SK-N-SH treated with all-trans-retinoic acid at 6 μM for 48 hours (cell line): ENCODE data around the gene IFI6.

Source experiments
- ATAC-seq: fragments of 200-7000 bp; cut with Tn5 transposase; 3 replicates; pipeline ENCODE4 v1.9.1; 2020; ENCODE audit warnings: mild to moderate bottlenecking, moderate library complexity
- BACH2 ChIP-seq: fragments of 250-450 bp; sonication (Bioruptor Pico); IDR thresholded peaks from 2 replicates; pipeline ENCODE4 v1.9.0; 2021; ENCODE audit warnings: mild to moderate bottlenecking, borderline replicate concordance
- CREB5 ChIP-seq: fragments of 250-450 bp; sonication (Bioruptor Pico); IDR thresholded peaks from 2 replicates; pipeline ENCODE4 v1.5.1; 2020; ENCODE audit warnings: low read depth, mild to moderate bottlenecking, moderate library complexity
- CSDC2 ChIP-seq: fragments of 250-450 bp; sonication (Bioruptor Pico); IDR thresholded peaks from 2 replicates; pipeline ENCODE4 v1.5.0; 2020; ENCODE audit warnings: mild to moderate bottlenecking, moderate library complexity
- CSRNP3 ChIP-seq: fragments of 250-450 bp; sonication (Bioruptor Pico); IDR thresholded peaks from 2 replicates; pipeline ENCODE4 v1.5.1; 2021; ENCODE audit warnings: mild to moderate bottlenecking, moderate library complexity
- ESRRG ChIP-seq: fragments of 250-450 bp; sonication (Bioruptor Pico); IDR thresholded peaks from 2 replicates; pipeline ENCODE4 v1.6.1; 2021; ENCODE audit warnings: mild to moderate bottlenecking
- GLIS3 ChIP-seq: fragments of 250-450 bp; sonication (Bioruptor Pico); IDR thresholded peaks from 2 replicates; pipeline ENCODE4 v1.5.0; 2020; ENCODE audit warnings: mild to moderate bottlenecking, moderate library complexity
- ISL1 ChIP-seq: fragments of 250-450 bp; sonication (Bioruptor Pico); IDR thresholded peaks from 2 replicates; pipeline ENCODE4 v2.1.2; 2022; ENCODE audit warnings: mild to moderate bottlenecking, moderate library complexity
- POU6F1 ChIP-seq: fragments of 250-450 bp; sonication (Bioruptor Pico); IDR thresholded peaks from 2 replicates; pipeline ENCODE4 v1.8.0; 2021; ENCODE audit warnings: low read depth, mild to moderate bottlenecking, moderate library complexity, borderline replicate concordance
- PPARA ChIP-seq: fragments of 250-450 bp; sonication (Bioruptor Pico); IDR thresholded peaks from 2 replicates; pipeline ENCODE4 v1.5.0; 2020; ENCODE audit warnings: mild to moderate bottlenecking, borderline replicate concordance
- RARB ChIP-seq: fragments of 250-450 bp; sonication (Bioruptor Pico); IDR thresholded peaks from 2 replicates; pipeline ENCODE4 v1.8.0; 2021; ENCODE audit warnings: mild to moderate bottlenecking, moderate library complexity
- SNAI2 ChIP-seq: fragments of 250-450 bp; sonication (Bioruptor Pico); IDR thresholded peaks from 2 replicates; pipeline ENCODE4 v1.5.0; 2020; ENCODE audit warnings: mild to moderate bottlenecking, moderate library complexity
- TCF4 ChIP-seq: fragments of 250-450 bp; sonication (Bioruptor Pico); IDR thresholded peaks from 2 replicates; pipeline ENCODE4 v1.8.0; 2021; ENCODE audit warnings: mild to moderate bottlenecking, moderate library complexity, borderline replicate concordance
- TOX ChIP-seq: fragments of 250-450 bp; sonication (Bioruptor Pico); IDR thresholded peaks from 2 replicates; pipeline ENCODE4 v1.8.0; 2021; ENCODE audit warnings: mild to moderate bottlenecking, moderate library complexity, borderline replicate concordance
- TSHZ2 ChIP-seq: fragments of 250-450 bp; sonication (Bioruptor Pico); IDR thresholded peaks from 2 replicates; pipeline ENCODE4 v1.5.0; 2020; ENCODE audit warnings: mild to moderate bottlenecking, moderate library complexity
- ZFP3 ChIP-seq: fragments of 250-450 bp; sonication (Bioruptor Pico); IDR thresholded peaks from 2 replicates; pipeline ENCODE4 v1.5.0; 2020; ENCODE audit warnings: mild to moderate bottlenecking, moderate library complexity
- ZFP30 ChIP-seq: fragments of 450-650 bp; formaldehyde crosslinking; IDR thresholded peaks from 2 replicates; pipeline ENCODE4 v1.5.0; 2022; ENCODE audit warnings: mild to moderate bottlenecking, moderate library complexity
- ZNF565 ChIP-seq: fragments of 450-650 bp; formaldehyde crosslinking; conservative IDR thresholded peaks from 2 replicates; pipeline ENCODE4 v1.5.0; 2020; ENCODE audit warnings: low read depth, mild to moderate bottlenecking, moderate library complexity
- ZNF70 ChIP-seq: fragments of 450-650 bp; formaldehyde crosslinking; IDR thresholded peaks from 2 replicates; pipeline ENCODE4 v1.5.0; 2020; ENCODE audit warnings: mild to moderate bottlenecking, moderate library complexity
- ZNF8 ChIP-seq: fragments of 450-650 bp; formaldehyde crosslinking; IDR thresholded peaks from 2 replicates; pipeline ENCODE4 v1.5.0; 2020; ENCODE audit warnings: mild to moderate bottlenecking, moderate library complexity

IFI6 gene

GRCh38 chr1:27666791-27667254 is 5.2 kb downstream of the IFI6 start:
- no peak for TF ChIP-seq PPARA (CRISPR knock-in tag)
- no peak for TF ChIP-seq ZNF70 (CRISPR knock-in tag)
- TF ChIP-seq TSHZ2, result no peak
- TF ChIP-seq GLIS3 (CRISPR knock-in tag), result no peak
- TF ChIP-seq BACH2 (CRISPR knock-in tag), result no peak
- no peak for TF ChIP-seq ZFP30 (CRISPR knock-in tag)
- TF ChIP-seq CSRNP3, result no peak
- no peak for TF ChIP-seq TOX (CRISPR knock-in tag)
- no peak for TF ChIP-seq ZFP3 (CRISPR knock-in tag)
- no peak for TF ChIP-seq TCF4
- no peak for TF ChIP-seq SNAI2
- no peak for TF ChIP-seq ESRRG (CRISPR knock-in tag)
- TF ChIP-seq ZNF8 (CRISPR knock-in tag), result no peak
- ATAC-seq, result no peak

- TF ChIP-seq ZFP30 (CRISPR knock-in tag), result no peak
- no peak for TF ChIP-seq TOX (CRISPR knock-in tag)
- no peak for TF ChIP-seq BACH2 (CRISPR knock-in tag)
- no peak for TF ChIP-seq CSDC2
- no peak for TF ChIP-seq POU6F1 (CRISPR knock-in tag)
- no peak for TF ChIP-seq ZNF70 (CRISPR knock-in tag)
- TF ChIP-seq, all 23 proteins: peak for 0
- ATAC-seq, result no peak
Observed at GRCh38 chr1:27666294-27666693, 5.7 kb downstream of the IFI6 start.

- no peak for TF ChIP-seq ZNF565
- TF ChIP-seq ZFP3 (CRISPR knock-in tag), result no peak
- TF ChIP-seq ESRRG (CRISPR knock-in tag), result no peak
- TF ChIP-seq BACH2 (CRISPR knock-in tag), result no peak
- TF ChIP-seq CSRNP3, result no peak
- no peak for TF ChIP-seq POU6F1 (CRISPR knock-in tag)
- no peak for TF ChIP-seq ZFP30 (CRISPR knock-in tag)
- no peak for TF ChIP-seq GLIS3 (CRISPR knock-in tag)
- no peak for TF ChIP-seq CREB5
- no peak for TF ChIP-seq CSDC2
- TF ChIP-seq TSHZ2, result no peak
- no peak for TF ChIP-seq TOX (CRISPR knock-in tag)
- TF ChIP-seq ISL1, result no peak
- TF ChIP-seq RARB (CRISPR knock-in tag), result no peak
- no peak for ATAC-seq
Observed at GRCh38 chr1:27665016-27665651, 6.9 kb downstream of the IFI6 start.
